DOHH2 (cell line): ENCODE data around the gene COMMD8.

Source experiments
- CTCF ChIP-seq: fragments of 200-600 bp; sonication (generic); IDR thresholded peaks from one replicate; pipeline ENCODE4 v1.5.1; 2014; ENCODE audit warnings: antibody characterized with exemption, mild to moderate bottlenecking, low read depth, low read length; ENCODE audit not compliant: poor library complexity, severe bottlenecking
- EZH2phosphoT487 ChIP-seq: fragments of 200-600 bp; sonication (generic); IDR thresholded peaks from 2 replicates; pipeline ENCODE4 v1.6.1; 2017; ENCODE audit warnings: borderline replicate concordance, mild to moderate bottlenecking, antibody characterized with exemption, low read length, moderate library complexity, mixed read lengths

DNA sequence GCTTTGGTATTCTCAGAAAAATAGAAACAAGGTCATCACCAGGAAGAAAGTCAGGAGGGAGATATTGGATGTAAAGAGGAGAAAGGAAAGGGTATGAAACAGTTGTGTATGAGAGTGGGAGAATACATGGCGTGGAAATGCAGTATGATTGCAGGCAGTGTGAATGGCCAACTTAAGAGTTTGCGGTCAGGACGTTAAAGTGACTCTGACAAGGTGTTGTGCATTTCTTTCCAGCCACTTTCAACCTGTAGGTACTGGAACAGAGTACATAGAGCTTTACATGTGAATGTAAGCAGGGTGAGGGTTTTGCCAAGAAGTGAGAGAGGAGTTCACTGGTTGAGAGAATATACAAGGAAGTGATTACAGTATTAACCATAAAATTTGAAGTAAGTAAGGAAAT, 37.3 kb upstream of the COMMD8 start:
- TF ChIP-seq EZH2phosphoT487 (no peak), CTCF (no peak)
